ENCODE measurements around the gene SORL1. TPM values are rescaled to one million over a fixed set of nuclear protein-coding genes. Genes with fewer than 3 reads are reported as not detected.

The SORL1 gene
- total RNA-seq, 1 experiment from 2014 or later: 68.3 TPM

- H3K4ac ChIP-seq (ENCODE audit: low read depth, low read length): no peak overlapping the region
- no peak overlapping the region for H2BK12ac ChIP-seq (ENCODE audit: insufficient read length, low read depth, low read length)
- no peaks in the 10 kb centered on the region for H3K27me3 ChIP-seq (ENCODE audit: insufficient read depth, low read length)
- WGBS (ENCODE audit: extremely low coverage, insufficient read length, low lambda C conversion rate): no CpG with 5 or more reads among the region's 4 CpGs
- H3K27ac ChIP-seq (ENCODE audit: insufficient read length, low read depth, low read length): no peak overlapping the region
- H3K14ac ChIP-seq (ENCODE audit: insufficient read depth, low read length): no peak overlapping the region
- H3K4me1 ChIP-seq (ENCODE audit: insufficient read depth, low read length): no peaks in the 10 kb centered on the region
- H3T11ph ChIP-seq (ENCODE audit: low read length): no peak overlapping the region
- Mint-ChIP-seq H3K27me3 (ENCODE audit: low read depth) (no peaks in the 10 kb centered on the region), H3K9me3 (no peaks in the 10 kb centered on the region), H3K4me3 (no peak overlapping the region), H3K36me3 (ENCODE audit: insufficient read depth in 1 of 3, low read depth in 3 of 3) (peaks cover 46 to 85% (median 79%) of the 10 kb centered on the region in 3 experiments), H3K4me1 (peaks cover 6 to 11% of the 10 kb centered on the region in 2 experiments; a peak in 3 of 4 replicates), H3K27ac (no peak overlapping the region; a peak in 1 of 7 replicates)
- H2BK20ac ChIP-seq (ENCODE audit: low read depth, low read length, poor library complexity, severe bottlenecking): no peak overlapping the region
- H3K79me2 ChIP-seq (ENCODE audit: insufficient read depth, low read length): no peaks in the 10 kb centered on the region
- DNase-seq: no peak
- H3K9me3 ChIP-seq (ENCODE audit: control insufficient read depth, low read depth, low read length): no peaks in the 10 kb centered on the region
- H2BK5ac ChIP-seq (ENCODE audit: insufficient read length, low read length): no peak overlapping the region
- no peak overlapping the region for H4K5ac ChIP-seq (ENCODE audit: insufficient read length, low read depth, low read length)
- H4K20me1 ChIP-seq (ENCODE audit: control insufficient read depth, insufficient read depth, insufficient read length): no peaks in the 10 kb centered on the region
- no peak overlapping the region for H4K91ac ChIP-seq (ENCODE audit: insufficient read length, low read depth, low read length)
- no peak overlapping the region for H3K23ac ChIP-seq (ENCODE audit: insufficient read length, low read depth, low read length)
- no peak overlapping the region for H2AFZ ChIP-seq (ENCODE audit: low read length)
- no peaks in the 10 kb centered on the region for H3K23me2 ChIP-seq (ENCODE audit: insufficient read length, low read depth, low read length, poor library complexity, severe bottlenecking)
- H3K18ac ChIP-seq (ENCODE audit: insufficient read length, low read depth, low read length): no peak overlapping the region
- no peak overlapping the region for H3K9ac ChIP-seq (ENCODE audit: extremely low read depth, insufficient read length, low read length)
- H3K79me1 ChIP-seq (ENCODE audit: insufficient read depth, low read depth, low read length, poor library complexity, severe bottlenecking): no peaks in the 10 kb centered on the region
- no peak overlapping the region for H2AK5ac ChIP-seq (ENCODE audit: insufficient read length, low read length)
- H3K4me2 ChIP-seq (ENCODE audit: insufficient read depth, insufficient read length, low read length): no peak overlapping the region
- H3K56ac ChIP-seq (ENCODE audit: insufficient read length, low read depth, low read length): no peak overlapping the region
- no peak overlapping the region for H4K8ac ChIP-seq (replicated peaks; ENCODE audit: insufficient read length, low read depth, low read length)
- H2BK120ac ChIP-seq (ENCODE audit: low read depth, low read length, poor library complexity, severe bottlenecking): no peak overlapping the region
- no peak overlapping the region for H2BK15ac ChIP-seq (ENCODE audit: low read depth, low read length)
- no peak for TF ChIP-seq CTCF (conservative IDR thresholded peaks at IDR 0.05)
Observed at GRCh38 chr11:121571506-121571905, 119.4 kb downstream of the SORL1 start.

All from H9 (cell line).